K562 (cell line): ENCODE data around the gene PHYH. TPM values are rescaled to one million over a fixed set of nuclear protein-coding genes. Genes with fewer than 3 reads are reported as not detected.

Experiments used
- ATAC-seq: fragments of 200-7000 bp; cut with Tn5 transposase; 3 replicates; pipeline ENCODE4 v1.9.1; 2020; ENCODE audit warnings: moderate library complexity
- BruUV-seq: library from RNA; stranded (reverse); fragments of 400-500 nt; replicated peaks from 2 replicates; lab custom pipeline; 2021; lab: Mats Ljungman, UMichigan
- CTCF ChIA-PET: fragments of 300-600 bp; formaldehyde crosslinking; extraction: SDS; loops from one replicate; lab custom pipeline; 2021; ENCODE audit warnings: low intra/inter-chr PET ratio; lab: Yijun Ruan, JAX
- POLR2A ChIA-PET: fragments of 300-600, 350-650 bp; sonication (Branson Sonifier 250); formaldehyde crosslinking; extraction: SDS; loops from one replicate; lab custom pipeline; 2021; ENCODE audit warnings: antibody characterized with exemption, inconsistent platforms; lab: Yijun Ruan, JAX
- DNase-seq, 4 experiments: peaks; one replicate each; pipeline versions ENCODE4 v3.0.0 to v3.0.0-alpha.2; 2011 to 2018; ENCODE audit warnings: low spot score in 3 of 4, mixed read lengths in 3 of 4; ENCODE audit errors: extremely low read depth in 1 of 4
- FAIRE-seq: peaks from 2 replicates; lab custom pipeline; 2011; peaks lifted over from hg19 to GRCh38; lab: Jason Lieb, UNC
- H2AFZ ChIP-seq: 2 replicates; pipeline ENCODE4 v1.6.0; 2011; ENCODE audit warnings: low read depth, low read length, control low read depth, inconsistent platforms
- H3K27ac ChIP-seq: fragments of 200-600 bp; 3 replicates; pipeline ENCODE4 v1.8.0; 2011; ENCODE audit warnings: low read depth, mild to moderate bottlenecking, control low read depth, inconsistent platforms, low read length, moderate library complexity, mixed read lengths; ENCODE audit errors: extremely low read depth
- H3K27me3 ChIP-seq, 2 experiments: fragments of 300-600 bp in 1 of 2; 2 replicates in 1 of 2; 3 replicates in 1 of 2; pipeline versions ENCODE4 v1.6.0 to v1.8.0; 2011; ENCODE audit warnings: inconsistent platforms in 2 of 2, low read length in 2 of 2, mild to moderate bottlenecking in 1 of 2, mixed read lengths in 1 of 2, moderate library complexity in 1 of 2; ENCODE audit not compliant: control insufficient read depth in 2 of 2, insufficient read depth in 2 of 2
- H3K36me3 ChIP-seq: fragments of 300-600 bp; 3 replicates; pipeline ENCODE4 v1.8.0; 2011; ENCODE audit warnings: mild to moderate bottlenecking, low read length, inconsistent platforms; ENCODE audit not compliant: control insufficient read depth, insufficient read depth
- H3K4me1 ChIP-seq, 2 experiments: fragments of 200-600 bp in 1 of 2; replicated peaks in 1 of 2; 2 replicates in 1 of 2; 3 replicates in 1 of 2; pipeline versions ENCODE4 v1.5.1 to v1.8.0; 2011; ENCODE audit warnings: inconsistent platforms in 2 of 2, low read length in 2 of 2, mild to moderate bottlenecking in 1 of 2, mixed read lengths in 1 of 2, moderate library complexity in 1 of 2; ENCODE audit not compliant: control insufficient read depth in 2 of 2, insufficient read depth in 2 of 2
- H3K4me2 ChIP-seq: 2 replicates; pipeline ENCODE4 v1.6.1; 2011; ENCODE audit warnings: low read length, control low read depth, inconsistent platforms, mixed read lengths; ENCODE audit not compliant: insufficient read depth
- H3K4me3 ChIP-seq: fragments of 200-600 bp; sonication (generic), shearing (Covaris generic); 2 replicates; pipeline ENCODE4 v1.5.1; 2016; ENCODE audit warnings: control low read depth, inconsistent platforms
- H3K79me2 ChIP-seq: fragments of 200-600 bp; 3 replicates; pipeline ENCODE4 v1.8.0; 2011; ENCODE audit warnings: low read length, inconsistent platforms; ENCODE audit not compliant: control insufficient read depth, insufficient read depth
- H3K9ac ChIP-seq, 2 experiments: 2 replicates each; pipeline versions ENCODE4 v1.6.0 to v1.6.1; 2011; ENCODE audit warnings: low read depth in 2 of 2, low read length in 2 of 2, control low read depth in 1 of 2, inconsistent platforms in 1 of 2, mild to moderate bottlenecking in 1 of 2, mixed read lengths in 1 of 2; ENCODE audit not compliant: insufficient read depth in 1 of 2
- H3K9me1 ChIP-seq: one replicate; pipeline ENCODE4 v1.6.0; 2011; ENCODE audit warnings: inconsistent platforms, mild to moderate bottlenecking, low read length, moderate library complexity; ENCODE audit not compliant: control insufficient read depth, insufficient read depth
- H3K9me3 ChIP-seq: replicated peaks from 2 replicates; pipeline ENCODE4 v1.5.1; 2011; ENCODE audit warnings: low read depth, low read length, inconsistent platforms; ENCODE audit not compliant: control insufficient read depth, insufficient read depth
- H4K20me1 ChIP-seq: replicated peaks from 2 replicates; pipeline ENCODE4 v1.6.1; 2011; ENCODE audit warnings: low read length, inconsistent platforms, mixed read lengths; ENCODE audit not compliant: control insufficient read depth, insufficient read depth
- C11orf30 ChIP-seq: fragments of 450-650 bp; IDR thresholded peaks from 2 replicates; pipeline ENCODE4 v1.6.1; 2016; ENCODE audit warnings: low read depth, mild to moderate bottlenecking
- MAFG ChIP-seq: fragments of 450-650 bp; conservative IDR thresholded peaks from 2 replicates; pipeline ENCODE4 v1.6.1; 2016; ENCODE audit warnings: missing genetic modification characterization, missing compliant biosample characterization
- ZNF316 ChIP-seq: fragments of 450-650 bp; IDR thresholded peaks from 2 replicates; pipeline ENCODE4 v1.6.1; 2016
- ZNF507 ChIP-seq: conservative IDR thresholded peaks from 2 replicates; pipeline ENCODE4 v1.6.1; 2017; ENCODE audit warnings: missing genetic modification characterization, missing compliant biosample characterization
- WGBS: fragments of 100-300 bp; shearing (Covaris generic); methylation state at CpG from one replicate; pipeline ENCODE4 v1.1.6; 2016; ENCODE audit warnings: low coverage, mixed read lengths; ENCODE audit not compliant: insufficient coverage; ENCODE audit errors: missing lambda C conversion rate; 5-methylcytosine and 5-hydroxymethylcytosine counted together
- in situ Hi-C: fragments of 300-500 bp; cut with MboI; formaldehyde crosslinking; loops from 4 replicates; pipeline ENCODE4 v1.15.0; 2018; ENCODE audit warnings: inconsistent platforms, mixed read lengths
- intact Hi-C: fragments of 100-400 bp; cut with micrococcal nuclease; formaldehyde crosslinking; loops from 2 replicates; pipeline ENCODE4 v1.14.2; 2022
- polyA plus RNA-seq, 8 experiments: library from polyadenylated mRNA; depleted of rRNA in 4 of 8; stranded (reverse) in 5 of 8; unstranded in 3 of 8; fragments of >200 nt; fragmentation: Nextera tagmentation in 2 of 8; fragmentation: Illumina TruSeq in 1 of 8; extraction: Ambion mirVana in 2 of 8; extraction: Trizol in 1 of 8; gene quantifications; 2 replicates each; pipeline versions ENCODE4 v1.2.1 to v1.2.3, GENCODE V29; 2011 to 2014; ENCODE audit warnings: inconsistent platforms in 1 of 8, missing spikeins in 1 of 8
- total RNA-seq, 7 experiments: library from RNA; depleted of rRNA in 6 of 7; stranded (reverse); fragments of >200 nt in 6 of 7; fragmentation: Illumina TruSeq in 2 of 7; extraction: Trizol in 2 of 7; gene quantifications; 2 replicates each; pipeline versions ENCODE4 v1.2.1 to v1.2.3, GENCODE V29; 2011 to 2021; ENCODE audit warnings: low replicate concordance in 1 of 7
- TF ChIP-seq, protein P1 (sequence below): fragments of 250-450 bp; sonication (Bioruptor Pico); IDR thresholded peaks from 2 replicates; pipeline ENCODE4 v1.8.0; 2021; ENCODE audit warnings: borderline replicate concordance, mild to moderate bottlenecking, moderate library complexity; ENCODE audit not compliant: poor library complexity, severe bottlenecking
- TF ChIP-seq, protein P2 (sequence below), 2 experiments: fragments of 150-350 bp in 1 of 2; IDR thresholded peaks; 2 replicates each; pipeline ENCODE4 v1.6.1; 2012 to 2016; ENCODE audit warnings: low read depth in 2 of 2, low read length in 2 of 2, mild to moderate bottlenecking in 1 of 2, moderate library complexity in 1 of 2

Gene PHYH
- total and polyA plus RNA-seq, 9 of the 15 experiments (the other 6 are each of a cell fraction or from before 2014, with no cell fraction given), result 3.8 to 6.9 (median 5.7) TPM

DNA sequence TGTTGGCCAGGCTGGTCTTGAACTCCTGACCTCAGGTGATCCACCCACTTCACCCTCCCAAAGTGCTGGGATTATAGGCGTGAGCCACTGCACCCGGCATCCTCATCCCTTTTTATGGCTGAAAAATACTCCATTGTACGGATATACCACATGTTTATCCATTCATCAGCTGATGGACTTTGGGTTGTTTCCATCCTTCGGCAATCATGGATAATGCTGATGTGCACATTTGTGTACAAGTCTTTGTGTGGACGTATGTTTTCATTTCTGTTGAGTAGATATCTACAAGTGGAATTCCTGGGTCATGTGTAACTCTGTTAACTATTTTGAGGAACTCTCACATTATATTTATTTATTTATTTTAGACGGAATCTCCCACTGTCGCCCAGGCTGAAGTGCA is 59.9 kb downstream of the PHYH start:
- CTCF ChIA-PET, result no interaction called here
- BruUV-seq, result no TSS peak
- no peak for FAIRE-seq

More for the DNA sequence above, 59.9 kb downstream of the PHYH start:
- no peak overlapping the region for H3K4me3 ChIP-seq
- H3K4me2 ChIP-seq, result no peak overlapping the region
- no peaks in the 10 kb centered on the region for H3K9me1 ChIP-seq
- TF ChIP-seq ZNF316 (peak; percentile 62; the same call in 1 of the 2 replicates), MAFG (tag) (0 out of 2 replicates have a peak, but pooled peaks have one; percentile 36), C11orf30 (peak; percentile 29; the same call in 1 of the 2 replicates), ZNF507 (tag) (no peak)
- TF ChIP-seq, protein P1, sequence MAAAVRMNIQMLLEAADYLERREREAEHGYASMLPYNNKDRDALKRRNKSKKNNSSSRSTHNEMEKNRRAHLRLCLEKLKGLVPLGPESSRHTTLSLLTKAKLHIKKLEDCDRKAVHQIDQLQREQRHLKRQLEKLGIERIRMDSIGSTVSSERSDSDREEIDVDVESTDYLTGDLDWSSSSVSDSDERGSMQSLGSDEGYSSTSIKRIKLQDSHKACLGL, result no peak
- TF ChIP-seq, protein P2, sequence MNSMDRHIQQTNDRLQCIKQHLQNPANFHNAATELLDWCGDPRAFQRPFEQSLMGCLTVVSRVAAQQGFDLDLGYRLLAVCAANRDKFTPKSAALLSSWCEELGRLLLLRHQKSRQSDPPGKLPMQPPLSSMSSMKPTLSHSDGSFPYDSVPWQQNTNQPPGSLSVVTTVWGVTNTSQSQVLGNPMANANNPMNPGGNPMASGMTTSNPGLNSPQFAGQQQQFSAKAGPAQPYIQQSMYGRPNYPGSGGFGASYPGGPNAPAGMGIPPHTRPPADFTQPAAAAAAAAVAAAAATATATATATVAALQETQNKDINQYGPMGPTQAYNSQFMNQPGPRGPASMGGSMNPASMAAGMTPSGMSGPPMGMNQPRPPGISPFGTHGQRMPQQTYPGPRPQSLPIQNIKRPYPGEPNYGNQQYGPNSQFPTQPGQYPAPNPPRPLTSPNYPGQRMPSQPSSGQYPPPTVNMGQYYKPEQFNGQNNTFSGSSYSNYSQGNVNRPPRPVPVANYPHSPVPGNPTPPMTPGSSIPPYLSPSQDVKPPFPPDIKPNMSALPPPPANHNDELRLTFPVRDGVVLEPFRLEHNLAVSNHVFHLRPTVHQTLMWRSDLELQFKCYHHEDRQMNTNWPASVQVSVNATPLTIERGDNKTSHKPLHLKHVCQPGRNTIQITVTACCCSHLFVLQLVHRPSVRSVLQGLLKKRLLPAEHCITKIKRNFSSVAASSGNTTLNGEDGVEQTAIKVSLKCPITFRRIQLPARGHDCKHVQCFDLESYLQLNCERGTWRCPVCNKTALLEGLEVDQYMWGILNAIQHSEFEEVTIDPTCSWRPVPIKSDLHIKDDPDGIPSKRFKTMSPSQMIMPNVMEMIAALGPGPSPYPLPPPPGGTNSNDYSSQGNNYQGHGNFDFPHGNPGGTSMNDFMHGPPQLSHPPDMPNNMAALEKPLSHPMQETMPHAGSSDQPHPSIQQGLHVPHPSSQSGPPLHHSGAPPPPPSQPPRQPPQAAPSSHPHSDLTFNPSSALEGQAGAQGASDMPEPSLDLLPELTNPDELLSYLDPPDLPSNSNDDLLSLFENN (IDR thresholded peaks at IDR 0.05; ENCODE audit: low read depth in 2 of 2, low read length in 2 of 2), result no peak
- TF ChIP-seq, all 486 proteins: peak for 3
- no peak overlapping the region for H3K27ac ChIP-seq
- no peak overlapping the region for H2AFZ ChIP-seq
- peaks cover 8 to 36% of the 10 kb centered on the region in 2 experiments for H3K27me3 ChIP-seq
- intact Hi-C loops (no loop called here), in situ Hi-C loops (no loop called here)
- DNase-seq, result no peak
- H3K79me2 ChIP-seq, result no peaks in the 10 kb centered on the region
- 19% methylated on average over 7 of the region's 7 CpGs for WGBS
- H3K4me1 ChIP-seq, result no peaks in the 10 kb centered on the region; a peak in 1 of 5 replicates
- H4K20me1 ChIP-seq, result no peaks in the 10 kb centered on the region
- POLR2A ChIA-PET, result no interaction called here
- ATAC-seq, result no peak
- H3K9ac ChIP-seq, result no peak overlapping the region
- H3K36me3 ChIP-seq, result no peaks in the 10 kb centered on the region
- H3K9me3 ChIP-seq, result no peaks in the 10 kb centered on the region
